Panc1 (cell line): ENCODE results near the gene SLIT3.

Source experiments
- CTCF ChIP-seq: fragments of 450-650 bp; IDR thresholded peaks from 2 replicates; pipeline ENCODE4 v1.5.1; 2017; ENCODE audit warnings: mild to moderate bottlenecking
- POLR2AphosphoS5 ChIP-seq: IDR thresholded peaks from 2 replicates; pipeline ENCODE4 v1.6.1; 2012; ENCODE audit warnings: mild to moderate bottlenecking, low read depth, low read length, moderate library complexity
- TF ChIP-seq, protein P1 (sequence below), 2 experiments: IDR thresholded peaks; 2 replicates each; pipeline ENCODE4 v1.6.1; 2011 to 2012; ENCODE audit warnings: low read depth in 2 of 2, control low read depth in 1 of 2, low read length in 1 of 2, mild to moderate bottlenecking in 1 of 2, moderate library complexity in 1 of 2; ENCODE audit not compliant: insufficient read depth in 1 of 2

GRCh38 chr5:168953351-168953750 is 347.6 kb downstream of the SLIT3 start:
- TF ChIP-seq, protein P1, sequence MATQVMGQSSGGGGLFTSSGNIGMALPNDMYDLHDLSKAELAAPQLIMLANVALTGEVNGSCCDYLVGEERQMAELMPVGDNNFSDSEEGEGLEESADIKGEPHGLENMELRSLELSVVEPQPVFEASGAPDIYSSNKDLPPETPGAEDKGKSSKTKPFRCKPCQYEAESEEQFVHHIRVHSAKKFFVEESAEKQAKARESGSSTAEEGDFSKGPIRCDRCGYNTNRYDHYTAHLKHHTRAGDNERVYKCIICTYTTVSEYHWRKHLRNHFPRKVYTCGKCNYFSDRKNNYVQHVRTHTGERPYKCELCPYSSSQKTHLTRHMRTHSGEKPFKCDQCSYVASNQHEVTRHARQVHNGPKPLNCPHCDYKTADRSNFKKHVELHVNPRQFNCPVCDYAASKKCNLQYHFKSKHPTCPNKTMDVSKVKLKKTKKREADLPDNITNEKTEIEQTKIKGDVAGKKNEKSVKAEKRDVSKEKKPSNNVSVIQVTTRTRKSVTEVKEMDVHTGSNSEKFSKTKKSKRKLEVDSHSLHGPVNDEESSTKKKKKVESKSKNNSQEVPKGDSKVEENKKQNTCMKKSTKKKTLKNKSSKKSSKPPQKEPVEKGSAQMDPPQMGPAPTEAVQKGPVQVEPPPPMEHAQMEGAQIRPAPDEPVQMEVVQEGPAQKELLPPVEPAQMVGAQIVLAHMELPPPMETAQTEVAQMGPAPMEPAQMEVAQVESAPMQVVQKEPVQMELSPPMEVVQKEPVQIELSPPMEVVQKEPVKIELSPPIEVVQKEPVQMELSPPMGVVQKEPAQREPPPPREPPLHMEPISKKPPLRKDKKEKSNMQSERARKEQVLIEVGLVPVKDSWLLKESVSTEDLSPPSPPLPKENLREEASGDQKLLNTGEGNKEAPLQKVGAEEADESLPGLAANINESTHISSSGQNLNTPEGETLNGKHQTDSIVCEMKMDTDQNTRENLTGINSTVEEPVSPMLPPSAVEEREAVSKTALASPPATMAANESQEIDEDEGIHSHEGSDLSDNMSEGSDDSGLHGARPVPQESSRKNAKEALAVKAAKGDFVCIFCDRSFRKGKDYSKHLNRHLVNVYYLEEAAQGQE (IDR thresholded peaks at IDR 0.05; ENCODE audit: insufficient read depth in 1 of 2, low read depth in 2 of 2, low read length in 1 of 2) = no peak
- TF ChIP-seq CTCF (no peak), POLR2AphosphoS5 (no peak)
